Body of pancreas (tissue), 4 donors: ENCODE data around the gene ARHGAP24.

Experiments
- POLR2A ChIP-seq, 3 donors: fragments of 450-650 bp; IDR thresholded peaks; one replicate each; pipeline ENCODE4 v1.6.1; 2016; ENCODE audit warnings: antibody characterized with exemption in 3 of 3, mild to moderate bottlenecking in 2 of 3
- TF ChIP-seq, protein P1 (sequence below), 7 experiments: fragments of 450-650 bp in 4 of 7; fragments of 200-600 bp in 3 of 7; sonication (generic) in 3 of 7; IDR thresholded peaks; one replicate each; pipeline ENCODE4 v1.5.1; 2016 to 2019; ENCODE audit warnings: antibody characterized with exemption in 7 of 7

DNA sequence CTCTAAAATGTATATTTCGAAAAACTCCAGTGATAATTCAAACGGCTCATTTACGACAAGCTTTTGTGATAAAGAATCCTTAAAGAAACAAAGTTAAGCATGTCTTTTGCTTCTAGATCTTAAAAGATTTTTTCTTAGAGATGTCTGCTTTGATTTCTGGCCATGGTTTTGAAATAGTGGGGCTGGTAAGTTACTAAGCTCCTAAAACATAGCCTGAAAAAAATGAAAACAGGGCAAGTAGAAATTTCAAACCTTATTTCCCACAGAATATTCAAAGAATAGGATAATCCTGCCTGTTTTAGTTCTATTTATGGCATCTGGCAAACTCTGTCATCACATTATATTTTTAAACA, 318.3 kb downstream of the ARHGAP24 start:
- TF ChIP-seq, protein P1, sequence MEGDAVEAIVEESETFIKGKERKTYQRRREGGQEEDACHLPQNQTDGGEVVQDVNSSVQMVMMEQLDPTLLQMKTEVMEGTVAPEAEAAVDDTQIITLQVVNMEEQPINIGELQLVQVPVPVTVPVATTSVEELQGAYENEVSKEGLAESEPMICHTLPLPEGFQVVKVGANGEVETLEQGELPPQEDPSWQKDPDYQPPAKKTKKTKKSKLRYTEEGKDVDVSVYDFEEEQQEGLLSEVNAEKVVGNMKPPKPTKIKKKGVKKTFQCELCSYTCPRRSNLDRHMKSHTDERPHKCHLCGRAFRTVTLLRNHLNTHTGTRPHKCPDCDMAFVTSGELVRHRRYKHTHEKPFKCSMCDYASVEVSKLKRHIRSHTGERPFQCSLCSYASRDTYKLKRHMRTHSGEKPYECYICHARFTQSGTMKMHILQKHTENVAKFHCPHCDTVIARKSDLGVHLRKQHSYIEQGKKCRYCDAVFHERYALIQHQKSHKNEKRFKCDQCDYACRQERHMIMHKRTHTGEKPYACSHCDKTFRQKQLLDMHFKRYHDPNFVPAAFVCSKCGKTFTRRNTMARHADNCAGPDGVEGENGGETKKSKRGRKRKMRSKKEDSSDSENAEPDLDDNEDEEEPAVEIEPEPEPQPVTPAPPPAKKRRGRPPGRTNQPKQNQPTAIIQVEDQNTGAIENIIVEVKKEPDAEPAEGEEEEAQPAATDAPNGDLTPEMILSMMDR (IDR thresholded peaks at IDR 0.05): no peak
- no peak for TF ChIP-seq POLR2A (IDR thresholded peaks at IDR 0.05)
